Spinal cord (tissue), 10 donors: ENCODE measurements around the gene FN3K. TPM values are rescaled to one million over a fixed set of nuclear protein-coding genes. Genes with fewer than 3 reads are reported as not detected.

Experiments
- DNase-seq, 6 donors: peaks; one replicate each; pipeline versions ENCODE4 v3.0.0 to v3.0.0-alpha.2; 2013 to 2015; ENCODE audit warnings: low spot score in 6 of 6, low read depth in 4 of 6
- H3K27ac ChIP-seq: one replicate; pipeline ENCODE4 v1.5.1; 2013; ENCODE audit warnings: low read depth, low read length, control low read depth
- H3K27me3 ChIP-seq: one replicate; pipeline ENCODE4 v1.6.1; 2013; ENCODE audit warnings: low read length; ENCODE audit not compliant: control insufficient read depth, insufficient read depth
- H3K36me3 ChIP-seq: one replicate; pipeline ENCODE4 v1.6.1; 2013; ENCODE audit warnings: low read length; ENCODE audit not compliant: control insufficient read depth, insufficient read depth
- H3K4me1 ChIP-seq: one replicate; pipeline ENCODE4 v1.6.1; 2013; ENCODE audit warnings: low read length; ENCODE audit not compliant: control insufficient read depth, insufficient read depth
- H3K4me3 ChIP-seq: one replicate; pipeline ENCODE4 v1.5.1; 2013; ENCODE audit warnings: low read depth, low read length, control low read depth
- H3K9me3 ChIP-seq: one replicate; pipeline ENCODE4 v1.6.1; 2013; ENCODE audit warnings: low read length; ENCODE audit not compliant: control insufficient read depth, insufficient read depth
- WGBS: methylation state at CpG from one replicate; pipeline ENCODE4 v1.1.5; 2013; ENCODE audit warnings: missing lambda C conversion rate; ENCODE audit not compliant: insufficient coverage; 5-methylcytosine and 5-hydroxymethylcytosine counted together
- polyA plus RNA-seq, 2 donors: library from polyadenylated mRNA; unstranded; fragments of 120-200 nt; gene quantifications; one replicate each; pipeline ENCODE4 v1.2.1, GENCODE V29; 2013; ENCODE audit not compliant: insufficient read length in 2 of 2
- total RNA-seq, 2 donors: library from RNA; depleted of rRNA in 1 of 2; stranded (reverse); fragments of 120-200 nt in 1 of 2; fragments of >200 nt in 1 of 2; gene quantifications; one replicate each; pipeline versions ENCODE4 v1.2.3 to v1.2.4, GENCODE V29; 2013 to 2014
- donor health status: healthy.

Gene FN3K
- total and polyA plus RNA-seq, 4 donors, result 11.7 to 78.1 (median 48.5) TPM

DNA sequence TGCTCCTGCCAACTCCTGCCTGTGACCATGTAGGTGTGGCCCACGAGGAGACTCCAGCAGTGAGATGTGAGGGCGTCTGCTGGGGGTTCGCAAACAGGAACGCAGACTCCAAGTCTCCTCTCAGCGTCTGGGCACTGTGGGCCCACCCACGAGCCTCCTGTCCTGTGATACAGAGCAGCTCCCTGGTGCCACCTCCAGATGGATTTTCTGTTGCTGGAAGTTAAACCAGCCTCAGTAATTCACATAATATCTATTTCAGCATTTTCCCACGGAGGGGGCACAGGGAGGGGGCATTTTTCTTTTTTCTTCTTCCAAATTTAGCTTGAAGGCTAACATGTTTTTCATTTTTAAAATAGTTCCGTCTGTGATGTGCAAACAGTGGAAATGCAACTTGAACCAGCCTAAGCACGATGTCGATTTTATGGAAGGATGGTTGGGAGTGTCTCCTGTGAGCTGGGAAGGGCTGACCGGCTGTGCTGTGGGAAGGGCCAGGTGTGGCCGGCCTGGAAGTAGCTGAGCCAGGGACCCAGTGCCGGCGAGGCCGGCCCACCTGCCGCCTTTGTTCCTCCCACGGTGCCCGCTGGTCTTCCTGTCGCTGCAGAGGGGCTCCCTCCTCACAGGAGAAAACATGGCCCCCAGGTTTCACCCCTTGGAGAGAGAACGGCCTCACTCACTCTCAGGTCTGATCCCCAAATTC lies 33.0 kb upstream of the FN3K start:
- peak in 1 of 6 donors; percentile 23 for DNase-seq
- no peak overlapping the region for H3K27ac ChIP-seq
- no peaks in the 10 kb centered on the region for H3K27me3 ChIP-seq
- peaks cover 12% of the 10 kb centered on the region for H3K4me1 ChIP-seq
- peaks cover 15% of the 10 kb centered on the region for H3K36me3 ChIP-seq
- no peak overlapping the region for H3K4me3 ChIP-seq
- 62% methylated on average over 16 of the region's 20 CpGs for WGBS
- H3K9me3 ChIP-seq, result no peaks in the 10 kb centered on the region

DNA sequence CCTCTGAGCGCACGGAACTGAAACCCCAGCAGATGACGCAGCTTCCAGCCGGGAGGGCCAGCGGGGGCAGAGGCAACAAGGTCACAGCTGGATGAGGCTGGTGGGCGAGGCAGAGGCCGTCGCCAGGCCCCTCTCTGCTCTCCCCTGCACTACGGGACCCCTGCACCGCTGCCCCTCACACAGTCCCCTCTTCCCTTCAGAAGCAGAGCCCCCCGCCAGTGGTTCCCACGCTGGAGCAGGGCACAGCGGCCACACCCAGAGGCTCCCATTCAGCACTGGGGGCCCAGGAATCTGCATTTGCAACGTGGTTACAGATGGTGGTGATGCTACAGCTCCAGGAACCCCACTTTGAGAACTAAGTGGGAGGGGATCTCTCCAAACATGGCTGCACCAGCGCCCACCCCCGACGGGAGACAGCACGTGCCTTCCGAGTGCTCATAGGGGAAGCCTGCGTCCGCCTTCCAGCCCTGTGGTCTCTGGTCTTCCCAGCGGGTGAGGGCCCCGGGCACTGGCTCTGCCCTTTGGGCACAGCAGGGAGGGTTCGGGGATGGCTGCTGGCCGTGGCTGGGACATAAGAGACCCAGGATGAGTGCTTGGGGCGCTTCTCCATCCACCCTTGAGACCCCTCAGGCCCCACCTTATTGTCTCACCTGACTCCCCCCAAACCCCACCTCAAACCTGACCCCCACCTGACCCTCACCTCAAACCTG lies 32.2 kb upstream of the FN3K start:
- Histone ChIP-seq H3K36me3 (peaks cover 15% of the 10 kb centered on the region), H3K9me3 (no peaks in the 10 kb centered on the region), H3K27ac (no peak overlapping the region), H3K4me3 (no peak overlapping the region), H3K4me1 (peaks cover 9% of the 10 kb centered on the region), H3K27me3 (no peaks in the 10 kb centered on the region)
- DNase-seq, result no peak
- 81% methylated on average over 25 of the region's 26 CpGs for WGBS

DNA sequence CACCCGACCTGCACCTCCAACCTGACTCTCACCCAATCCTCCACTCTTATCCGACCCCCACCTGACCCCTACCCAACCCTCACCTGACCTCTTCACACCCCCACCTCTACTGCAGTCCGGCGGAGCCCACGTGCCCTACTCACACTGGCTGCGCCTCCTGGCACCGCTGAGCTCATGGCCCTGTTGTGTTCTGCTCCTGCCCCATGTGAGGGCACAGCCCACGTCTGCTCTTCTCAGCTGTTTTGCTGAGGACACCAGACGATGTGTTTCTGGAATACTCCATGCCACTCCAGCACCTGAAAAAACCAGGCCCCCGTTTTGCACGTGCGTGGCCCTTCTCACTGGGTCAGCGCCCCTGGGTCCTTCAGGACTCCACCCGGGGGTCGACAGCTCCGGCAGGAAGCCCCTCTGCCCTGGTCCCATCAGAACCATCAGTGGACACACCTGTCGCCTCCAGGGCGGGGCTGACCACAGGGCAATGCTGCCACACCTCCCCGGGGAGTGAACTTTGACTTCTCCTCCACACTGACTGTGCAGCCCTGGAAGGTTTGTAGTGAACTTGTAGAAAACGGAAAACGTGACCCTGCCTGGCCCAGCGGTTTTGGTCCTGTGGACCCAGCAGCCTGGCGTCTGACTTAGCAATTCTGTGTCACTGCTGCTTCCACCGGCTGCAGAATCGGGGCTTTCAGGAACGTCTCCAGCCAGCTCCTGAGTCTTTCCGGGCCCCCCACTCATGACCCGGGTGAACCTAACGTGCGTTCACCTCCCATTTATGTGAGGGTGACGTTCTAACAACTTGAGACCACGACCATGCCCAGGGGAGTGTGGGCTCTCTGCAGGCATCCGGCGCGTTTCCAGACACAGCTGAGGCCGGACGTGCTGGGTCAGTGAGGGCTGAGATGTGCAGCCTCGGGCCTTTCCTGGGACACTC lies 31.2 kb upstream of the FN3K start:
- Histone ChIP-seq H3K4me3 (no peak overlapping the region), H3K27ac (no peak overlapping the region), H3K36me3 (peaks cover 15% of the 10 kb centered on the region), H3K9me3 (no peaks in the 10 kb centered on the region), H3K27me3 (no peaks in the 10 kb centered on the region), H3K4me1 (peaks cover 8% of the 10 kb centered on the region)
- 76% methylated on average over 37 of the region's 38 CpGs for WGBS
- DNase-seq, result no peak

DNA sequence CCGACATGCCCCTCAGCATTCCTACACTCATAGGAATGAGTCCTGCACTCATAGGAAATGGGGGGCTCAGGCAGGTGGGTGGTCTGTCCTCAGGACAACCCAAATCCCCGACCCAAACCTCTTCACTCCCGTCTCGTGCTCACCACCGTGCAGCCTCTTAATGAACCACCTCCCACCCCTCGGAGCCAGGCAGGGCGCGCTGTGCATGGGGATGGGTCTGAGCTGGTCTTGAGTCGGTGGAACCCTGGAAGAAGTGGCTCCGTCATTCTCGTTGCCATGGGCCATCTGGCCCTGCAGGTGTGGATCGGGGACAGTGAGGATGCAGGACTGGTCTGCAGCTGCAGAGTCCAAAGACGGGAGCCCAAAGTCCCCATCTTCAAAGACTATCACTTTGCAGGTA lies 30.5 kb upstream of the FN3K start:
- Histone ChIP-seq H3K36me3 (peaks cover 15% of the 10 kb centered on the region), H3K4me1 (peaks cover 2% of the 10 kb centered on the region), H3K4me3 (no peak overlapping the region), H3K9me3 (no peaks in the 10 kb centered on the region), H3K27ac (no peak overlapping the region), H3K27me3 (no peaks in the 10 kb centered on the region)
- no peak for DNase-seq
- 88% methylated on average over 3 of the region's 13 CpGs for WGBS

DNA sequence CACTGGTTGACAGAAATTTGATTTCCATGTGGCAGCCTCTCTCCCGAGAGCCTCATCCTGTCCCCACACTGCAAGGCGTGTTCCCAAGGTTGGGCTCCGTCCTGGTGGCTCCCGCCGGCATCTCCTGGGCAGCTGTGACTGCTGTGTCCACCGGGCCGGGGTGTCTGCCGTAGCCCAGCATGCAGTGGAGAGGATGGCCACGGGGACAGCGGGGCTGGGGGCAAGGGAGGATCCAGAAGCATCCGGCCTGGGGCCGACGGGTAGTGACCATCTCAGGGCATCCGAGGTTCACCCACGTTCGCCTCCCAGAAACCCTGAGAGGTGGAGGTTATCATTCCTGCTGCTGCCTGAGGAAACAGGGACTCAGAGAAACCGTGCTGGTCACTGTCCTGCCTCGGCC lies 29.7 kb upstream of the FN3K start:
- peaks cover 15% of the 10 kb centered on the region for H3K36me3 ChIP-seq
- no peak overlapping the region for H3K4me3 ChIP-seq
- no peak for DNase-seq
- WGBS, result 90% methylated on average over 17 of the region's 18 CpGs
- no peaks in the 10 kb centered on the region for H3K27me3 ChIP-seq
- peaks cover 2% of the 10 kb centered on the region for H3K4me1 ChIP-seq
- H3K27ac ChIP-seq, result no peak overlapping the region
- H3K9me3 ChIP-seq, result no peaks in the 10 kb centered on the region

DNA sequence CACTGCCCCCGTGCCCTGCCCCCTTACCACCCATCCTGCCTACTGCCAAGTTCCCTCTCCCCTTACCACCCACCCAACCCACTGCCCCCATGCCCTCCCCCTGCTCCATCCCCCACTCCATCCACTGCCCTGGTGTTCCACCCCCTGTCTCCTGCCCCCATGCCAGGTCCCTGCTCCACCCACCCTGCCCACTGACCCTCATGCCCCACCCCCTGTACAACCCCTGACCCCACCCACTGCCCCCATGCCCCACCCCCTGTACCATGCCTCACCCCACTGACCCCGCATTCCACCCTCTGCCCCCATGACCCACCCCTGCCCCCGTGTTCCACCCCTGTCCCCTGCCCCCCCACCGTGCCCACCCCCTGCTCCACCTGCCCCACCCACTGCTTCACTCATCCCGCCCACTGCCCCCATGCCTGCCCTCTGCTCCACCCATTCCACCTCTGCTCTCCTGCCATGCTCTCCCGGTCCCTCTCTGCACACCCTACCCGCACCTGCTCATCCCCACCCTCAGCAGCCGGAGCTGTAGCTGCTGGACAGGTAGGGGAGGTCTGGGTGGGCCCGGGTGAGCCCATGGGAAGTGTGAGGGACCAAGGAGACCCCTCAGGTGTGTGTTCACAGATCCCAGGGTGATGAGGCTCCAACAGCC lies 26.3 kb upstream of the FN3K start:
- no peak for DNase-seq
- no peak overlapping the region for H3K27ac ChIP-seq

DNA sequence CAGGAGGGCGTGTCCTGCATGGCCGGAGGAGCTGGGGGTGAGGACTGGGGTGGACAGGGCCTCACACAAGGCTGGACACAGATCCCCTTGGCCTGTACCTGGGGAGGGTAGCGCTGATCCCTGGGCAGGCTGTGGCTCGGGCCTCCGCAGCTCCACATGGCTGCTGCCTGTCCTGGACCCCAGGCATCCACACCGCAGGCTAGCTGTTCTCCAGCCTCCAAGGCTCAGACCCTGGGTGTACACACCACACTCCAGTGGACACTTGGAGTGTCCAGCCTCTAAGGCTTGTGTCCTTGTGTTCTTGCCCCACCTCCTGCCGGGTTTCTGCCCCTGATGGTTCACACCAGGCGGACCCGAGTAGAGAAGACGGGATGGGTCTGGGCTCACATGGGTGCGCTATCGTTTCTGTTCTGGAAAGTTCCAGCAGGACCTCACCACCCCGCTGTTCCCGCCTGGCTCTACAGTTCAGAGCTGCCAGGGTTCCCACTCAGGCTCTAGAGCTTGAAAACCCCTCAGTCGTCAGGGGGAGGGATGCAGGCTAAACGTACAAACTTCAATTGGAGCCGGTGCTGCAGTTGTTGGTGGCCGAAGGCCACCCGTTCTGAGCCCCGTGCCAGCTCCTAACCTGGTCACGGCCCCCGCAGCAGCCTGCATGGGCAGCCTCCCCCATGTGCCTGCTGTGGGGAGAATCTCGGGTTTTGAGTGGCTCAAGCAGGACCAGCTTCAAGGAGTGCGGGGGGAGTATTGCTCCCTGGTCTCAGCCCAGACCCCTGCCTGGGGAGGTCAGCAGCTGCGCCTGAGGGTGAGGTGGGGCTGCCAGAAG lies 25.5 kb upstream of the FN3K start:
- no peaks in the 10 kb centered on the region for H3K27me3 ChIP-seq
- no peaks in the 10 kb centered on the region for H3K9me3 ChIP-seq
- no peak for DNase-seq
- H3K4me3 ChIP-seq, result no peak overlapping the region
- H3K36me3 ChIP-seq, result peaks cover 7% of the 10 kb centered on the region
- no peak overlapping the region for H3K27ac ChIP-seq
- H3K4me1 ChIP-seq, result no peaks in the 10 kb centered on the region
- WGBS, result 91% methylated on average over 25 of the region's 25 CpGs

More for the DNA sequence above, 26.3 kb upstream of the FN3K start:
- Histone ChIP-seq H3K36me3 (peaks cover 8% of the 10 kb centered on the region), H3K9me3 (no peaks in the 10 kb centered on the region), H3K27me3 (no peaks in the 10 kb centered on the region), H3K4me3 (no peak overlapping the region), H3K4me1 (no peaks in the 10 kb centered on the region)
- 38% methylated on average over 2 of the region's 9 CpGs for WGBS

DNA sequence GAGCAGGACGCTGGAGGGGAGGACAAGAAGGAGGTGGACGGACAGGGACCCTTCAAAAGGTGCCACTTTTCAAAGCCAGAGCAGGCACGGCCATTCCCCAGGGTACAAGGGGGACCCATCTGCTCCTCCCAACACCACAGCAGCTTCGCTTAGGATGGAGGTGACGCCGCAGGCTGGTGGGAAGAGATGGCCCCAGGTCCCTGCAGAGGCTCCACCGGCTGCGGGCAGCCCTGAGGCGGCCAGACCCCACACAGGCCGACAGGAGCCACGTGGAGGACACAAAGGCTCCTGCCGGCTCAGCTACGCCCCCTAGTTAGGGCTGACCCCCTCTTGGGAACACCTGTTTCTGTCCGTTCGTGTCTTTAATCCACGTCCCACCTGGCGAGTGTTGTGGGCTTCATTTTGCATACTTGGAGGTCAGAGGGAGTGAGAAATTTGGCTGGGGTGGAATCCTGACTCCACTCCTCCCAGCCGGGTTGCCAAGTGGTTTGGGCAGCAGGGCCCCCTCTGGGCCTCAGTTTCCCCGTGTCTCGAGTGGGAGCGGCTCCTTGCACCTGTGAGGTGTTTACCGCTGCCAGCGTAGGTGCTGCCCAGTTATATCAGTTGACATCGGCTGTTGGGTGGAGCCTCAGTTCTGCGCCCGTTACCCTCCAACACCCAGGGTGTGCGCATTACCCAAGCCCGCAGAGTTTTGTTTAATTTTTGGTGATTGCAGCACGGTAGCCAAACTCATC lies 24.7 kb upstream of the FN3K start:
- Histone ChIP-seq H3K4me3 (no peak overlapping the region), H3K27me3 (no peaks in the 10 kb centered on the region), H3K9me3 (no peaks in the 10 kb centered on the region), H3K4me1 (peaks cover 2% of the 10 kb centered on the region), H3K27ac (no peak overlapping the region), H3K36me3 (peaks cover 7% of the 10 kb centered on the region)
- 68% methylated on average over 20 of the region's 29 CpGs for WGBS
- no peak for DNase-seq
